ENCODE results near the gene ADRM1.

Gene ADRM1

DNA sequence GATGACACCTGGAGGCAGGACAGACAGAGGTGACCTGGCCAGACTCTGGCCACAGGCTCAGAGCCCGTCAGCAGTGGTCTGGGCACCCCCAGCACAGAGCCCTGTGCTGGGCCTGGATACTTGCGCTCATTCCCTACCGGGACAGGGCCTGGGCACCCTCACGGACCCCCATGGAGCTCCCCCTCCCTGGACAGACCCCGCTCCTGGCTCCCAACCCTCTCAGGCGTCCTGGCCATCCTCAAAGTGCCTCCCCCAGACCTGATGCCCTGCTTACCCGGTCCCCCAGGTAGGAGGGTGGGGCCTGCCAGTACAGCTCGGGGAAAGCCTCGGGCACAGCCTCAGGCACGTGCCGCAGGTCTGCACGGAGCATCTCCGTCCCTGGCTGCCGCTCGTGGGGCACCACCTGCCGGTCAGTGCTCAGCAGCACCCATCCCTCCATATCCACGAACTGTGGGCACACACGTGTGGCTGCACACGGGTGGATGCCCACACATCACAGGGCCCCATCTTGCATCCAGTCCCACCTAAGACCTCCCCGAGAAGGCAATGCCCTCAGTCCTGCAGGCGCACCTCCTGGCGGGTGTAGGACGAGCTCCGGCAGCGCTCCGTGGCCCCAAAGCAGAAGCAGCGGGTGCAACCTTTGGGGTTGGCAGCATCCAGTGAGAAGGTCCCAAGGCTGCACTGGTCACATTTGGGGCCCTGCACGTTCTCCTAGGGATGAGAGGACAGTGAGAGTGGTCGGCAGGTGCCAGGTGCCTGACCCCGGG, 24.3 kb downstream of the ADRM1 start:
- DNase-seq = no peak

DNA sequence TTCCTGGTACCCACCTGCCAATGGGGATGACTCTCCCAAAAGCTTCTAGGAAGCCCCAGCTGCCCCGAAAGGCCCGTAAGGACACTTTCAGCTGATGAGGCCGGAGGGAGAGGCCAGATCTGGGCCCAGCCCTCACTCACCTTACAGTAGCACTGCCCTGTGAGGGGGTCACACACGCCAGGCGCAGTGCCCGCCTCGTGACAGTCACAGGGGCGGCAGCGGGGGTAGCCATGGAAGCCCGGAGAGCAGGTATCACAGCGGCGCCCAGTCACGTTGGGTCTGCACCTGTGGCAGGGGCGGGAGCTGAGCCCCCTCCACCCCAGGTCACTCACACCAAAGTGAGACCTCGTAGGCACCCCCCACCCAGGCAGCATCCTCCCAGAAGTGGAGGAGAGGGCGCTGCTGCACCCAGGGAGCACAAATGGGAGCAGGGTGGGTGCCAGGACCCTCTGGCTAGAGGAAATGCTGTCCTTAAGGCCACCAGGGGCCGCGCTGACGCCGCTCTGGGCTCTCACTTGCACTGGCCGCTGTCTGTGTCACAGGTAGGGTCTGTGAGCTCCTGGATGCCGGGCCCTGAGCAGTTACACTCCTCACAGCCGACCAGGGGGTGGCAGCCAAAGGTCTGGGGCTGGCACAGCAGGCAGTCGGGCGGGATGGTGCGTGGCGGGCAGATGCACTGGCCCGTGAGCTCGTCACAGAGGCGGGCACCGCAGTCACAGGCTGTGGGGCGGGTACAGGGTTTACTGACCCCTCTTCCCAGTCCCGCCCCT, 25.1 kb downstream of the ADRM1 start:
- DNase-seq = no peak

DNA sequence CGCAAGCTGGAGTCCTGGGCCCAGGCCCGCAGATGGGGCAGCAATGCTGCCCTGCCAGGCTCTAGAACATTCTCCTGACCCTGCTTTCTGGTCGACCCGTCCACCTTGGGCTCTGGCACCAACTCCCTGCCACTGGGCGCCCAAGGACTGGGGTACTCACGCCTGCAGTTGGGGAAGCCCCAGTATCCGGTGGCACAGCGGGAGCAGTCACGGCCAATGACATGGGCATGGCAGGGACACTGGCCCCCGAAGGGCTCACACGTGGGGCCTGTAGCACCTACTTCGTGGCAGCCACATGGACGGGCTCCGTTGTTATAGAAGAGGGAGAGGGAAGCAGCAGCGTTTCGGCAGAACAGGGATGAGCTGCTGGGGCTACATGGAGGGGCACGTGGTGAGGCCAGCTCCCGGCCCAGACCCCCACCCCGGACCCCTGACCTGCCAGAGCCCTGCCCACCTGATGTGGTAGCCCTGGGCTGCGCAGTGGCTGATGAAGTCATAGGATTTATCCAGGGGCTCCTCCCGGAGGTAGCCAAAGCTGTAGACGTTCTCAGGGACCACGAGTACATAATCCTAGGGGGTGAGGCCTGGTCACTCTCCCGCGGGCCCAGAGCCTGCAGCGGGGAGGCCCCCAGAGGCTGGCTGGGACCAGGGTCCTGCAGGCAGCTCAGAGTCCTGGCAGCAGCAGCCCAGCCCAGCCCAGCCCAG, 26.0 kb downstream of the ADRM1 start:
- no peak for DNase-seq

DNA sequence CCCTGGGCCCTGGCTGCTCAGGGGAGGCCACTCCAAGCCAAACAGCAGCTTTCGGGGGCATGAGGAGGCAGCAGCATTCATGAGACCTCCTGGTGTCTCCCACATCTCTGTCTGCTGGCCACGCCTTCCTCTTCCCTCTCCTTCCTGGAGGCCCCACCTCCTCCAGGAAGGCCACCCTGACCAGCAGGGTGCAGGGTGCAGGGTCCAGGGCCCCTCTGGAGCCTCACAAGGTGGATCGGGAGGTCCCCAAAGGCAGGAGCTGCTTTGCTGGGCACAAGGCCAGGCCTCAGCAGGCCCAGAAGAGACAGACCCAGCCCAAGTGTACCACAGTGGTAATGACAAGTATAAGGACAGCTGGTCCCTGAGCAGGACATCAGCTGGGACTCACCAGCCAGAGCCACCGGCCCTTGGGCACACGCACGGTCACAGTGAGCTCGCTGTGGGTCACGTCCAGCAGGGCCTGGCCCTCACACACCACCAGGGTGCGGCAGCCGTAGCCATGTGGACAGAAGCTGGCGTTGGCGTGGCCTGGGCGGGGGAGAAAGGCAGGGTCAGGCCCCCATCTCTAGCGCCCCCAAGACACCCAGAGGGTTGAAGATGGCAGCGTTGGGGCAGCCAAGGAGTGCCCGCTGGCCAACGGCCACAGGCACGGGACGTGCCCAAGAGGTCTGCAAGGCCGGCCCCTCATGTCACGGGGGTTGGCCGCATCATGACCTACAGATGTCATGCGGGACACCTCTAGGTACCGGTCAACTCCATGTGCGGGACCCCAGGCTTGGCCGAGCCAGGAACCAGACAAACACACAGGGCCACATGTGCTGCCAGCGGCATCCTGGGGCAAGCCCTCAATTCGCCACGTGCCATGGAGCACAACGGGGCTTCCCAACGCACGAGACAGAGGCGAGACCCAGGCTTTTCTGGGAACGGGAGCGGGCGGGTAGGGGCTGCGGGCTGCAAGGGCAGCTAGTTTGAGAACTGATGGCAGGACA, 26.9 kb downstream of the ADRM1 start:
- no peak for DNase-seq

DNA sequence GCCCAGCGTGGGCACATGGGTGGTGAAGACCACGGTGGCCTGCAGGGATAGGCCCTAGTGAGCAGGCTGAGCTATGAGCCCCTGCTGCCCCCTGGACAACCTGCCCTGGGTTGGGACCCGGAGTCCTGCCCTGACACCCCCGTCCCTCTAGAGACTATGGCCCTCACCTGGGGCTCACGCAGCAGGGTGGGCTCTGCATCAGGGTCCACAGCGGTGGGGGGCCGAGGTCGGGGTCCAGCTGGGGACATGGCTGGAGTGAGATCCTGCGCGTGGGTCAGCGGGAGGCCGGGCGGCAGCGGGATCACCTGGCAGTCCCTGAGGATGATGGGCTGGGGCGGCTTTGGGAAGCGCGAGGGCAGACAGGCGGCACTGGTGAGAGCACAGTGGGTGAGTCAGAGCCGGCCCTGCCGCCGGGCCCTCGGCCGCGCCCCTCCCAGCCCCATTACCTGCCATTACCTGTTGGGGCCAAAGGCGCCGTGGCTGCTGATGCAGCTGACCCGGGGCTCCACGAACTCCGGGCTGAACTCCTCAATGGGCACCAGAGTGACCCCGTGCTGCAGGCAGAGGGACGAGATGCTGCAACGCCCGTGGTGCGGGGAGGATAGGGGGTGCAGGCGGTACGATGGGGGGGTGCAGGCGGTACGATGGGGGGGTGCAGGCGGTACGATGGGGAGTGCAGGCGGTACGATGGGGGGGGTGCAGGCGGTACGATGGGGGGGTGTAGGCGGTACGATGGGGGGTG, 27.9 kb downstream of the ADRM1 start:
- DNase-seq = no peak

DNA sequence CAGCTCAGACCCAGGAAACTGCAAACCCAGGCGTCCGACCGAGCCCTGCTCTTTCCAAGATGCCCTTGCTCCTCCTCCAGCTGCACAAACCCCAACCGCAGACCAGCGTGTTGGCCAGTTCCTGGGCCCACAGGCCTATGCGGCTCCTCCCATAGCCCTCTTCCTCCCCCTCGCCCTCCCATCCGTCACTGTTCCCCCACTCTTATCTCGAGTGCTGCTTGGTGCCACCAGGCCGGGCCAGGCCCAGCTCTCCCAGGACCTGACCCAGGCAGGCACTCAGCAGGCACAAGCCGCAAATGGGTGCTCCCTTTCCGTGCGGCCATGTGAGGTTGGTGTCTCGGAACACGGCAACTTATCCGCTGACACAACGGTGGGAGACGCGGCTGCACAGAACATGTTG, 28.6 kb downstream of the ADRM1 start:
- DNase-seq = no peak

DNA sequence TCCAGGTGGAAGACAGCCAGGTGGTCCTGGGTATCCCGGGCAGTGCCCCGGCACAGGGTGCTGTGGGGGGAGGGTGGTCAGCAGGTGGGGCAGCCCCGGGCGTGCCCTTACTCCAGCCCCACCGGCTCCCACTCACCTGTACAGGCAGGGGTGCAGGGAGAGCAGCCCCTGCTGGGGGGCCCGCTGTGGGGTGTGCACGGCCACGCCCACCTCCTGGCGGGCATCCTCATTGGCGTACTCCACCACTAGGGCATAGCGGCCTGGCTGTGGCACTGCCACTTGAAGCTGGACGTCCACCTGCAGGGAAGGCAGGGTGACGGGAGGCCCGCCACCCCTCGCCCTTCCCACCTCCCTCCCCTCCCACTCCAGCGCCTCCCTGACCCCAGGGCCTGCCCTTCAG, 29.6 kb downstream of the ADRM1 start:
- no peak for DNase-seq

DNA sequence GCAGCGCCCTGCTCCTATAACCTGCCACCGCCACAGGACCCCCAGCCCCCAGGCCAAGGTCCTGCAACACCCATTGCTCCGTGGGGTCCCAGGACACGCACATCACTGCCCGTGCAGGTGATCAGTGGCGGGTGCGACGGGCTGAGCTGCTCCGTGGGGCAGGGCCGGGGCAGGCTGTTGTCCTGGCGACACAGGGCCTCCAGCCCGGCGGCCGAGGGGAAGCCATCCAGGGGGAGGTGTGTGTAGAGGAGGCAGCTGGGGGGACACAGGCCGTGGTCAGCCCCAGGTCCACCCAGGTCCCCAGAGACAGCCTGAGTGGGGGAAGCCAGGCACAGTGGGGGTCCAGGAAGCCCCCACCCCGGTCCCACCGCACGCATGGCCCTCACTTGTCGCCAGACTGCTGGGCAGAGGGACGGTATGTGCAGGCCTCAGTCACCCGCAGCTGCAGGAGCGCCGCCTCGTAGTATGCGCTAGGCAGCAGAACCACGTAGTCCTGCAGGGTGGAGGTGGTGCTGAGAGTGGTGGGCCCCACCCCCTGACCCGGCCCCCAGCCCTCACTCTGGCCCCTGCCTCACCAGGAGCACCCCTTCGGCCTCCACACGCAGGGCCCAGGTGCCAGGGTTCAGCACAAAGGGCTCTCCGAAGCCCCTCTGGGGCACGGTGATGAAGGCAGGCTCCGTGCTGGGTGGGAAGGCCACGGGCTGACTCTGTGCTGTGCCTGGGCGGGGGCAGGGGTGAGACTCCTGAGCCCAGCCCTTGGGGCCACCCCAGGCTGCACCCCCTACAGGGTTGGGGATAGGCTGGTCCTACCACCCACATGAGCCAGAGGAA, 30.4 kb downstream of the ADRM1 start:
- DNase-seq = no peak

DNA sequence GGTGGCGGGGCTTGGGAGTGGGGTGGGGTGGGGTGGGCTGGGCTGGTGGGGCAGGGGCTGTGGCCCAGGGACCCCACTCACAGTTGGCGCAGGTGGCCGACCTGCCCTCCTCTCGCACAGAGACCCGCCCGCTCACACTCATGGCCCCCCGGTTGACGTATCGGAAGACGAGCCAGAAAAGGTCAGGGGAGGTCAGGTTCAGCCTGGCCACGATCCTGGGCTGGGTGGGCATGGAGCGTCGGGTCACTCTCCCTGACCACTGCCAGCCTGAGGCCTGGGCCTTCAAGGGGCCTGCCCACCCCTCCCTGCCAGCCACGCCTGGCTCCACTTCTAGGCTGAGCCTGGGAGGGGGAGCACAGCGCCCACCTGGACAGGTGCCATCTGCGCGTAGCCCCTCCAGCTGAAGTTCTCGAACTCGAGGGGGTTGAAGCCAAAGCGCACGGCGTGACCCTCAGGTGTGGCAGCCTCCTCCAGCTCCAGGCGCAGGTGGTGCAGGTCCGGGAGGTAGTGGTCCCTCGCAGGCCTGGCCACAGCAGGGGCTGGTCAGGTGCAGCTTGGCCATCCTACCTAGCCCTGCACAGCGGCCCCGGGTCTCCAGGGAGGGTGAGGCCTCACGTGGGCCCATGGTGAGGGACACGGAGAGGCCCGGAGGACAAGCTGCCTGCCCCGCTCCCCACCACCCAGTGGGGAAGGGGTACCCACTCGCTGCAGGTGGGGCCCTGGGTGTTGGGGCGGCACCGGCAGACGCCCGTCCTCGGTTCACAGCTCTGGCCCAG, 31.2 kb downstream of the ADRM1 start:
- no peak for DNase-seq

DNA sequence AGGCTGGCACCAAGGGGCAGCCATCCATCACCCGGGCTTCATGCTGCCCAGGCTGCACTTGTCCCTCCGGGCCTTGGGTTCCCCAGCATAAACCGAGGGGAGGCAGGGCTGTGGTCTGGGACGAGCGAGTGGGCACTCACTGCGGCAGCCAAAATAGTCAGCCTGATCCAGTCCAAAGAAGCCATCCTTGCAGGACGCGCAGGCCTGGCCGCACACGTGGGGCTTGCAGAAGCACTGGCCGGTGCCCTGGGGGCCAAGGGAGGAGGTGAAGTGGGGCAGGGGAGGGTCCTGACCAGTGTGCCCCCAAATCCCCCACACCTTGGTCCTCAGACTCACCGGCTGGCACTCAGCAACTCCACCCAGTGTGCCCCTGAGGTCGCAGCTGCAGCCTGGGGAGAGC, 32.1 kb downstream of the ADRM1 start:
- no peak for DNase-seq

DNA sequence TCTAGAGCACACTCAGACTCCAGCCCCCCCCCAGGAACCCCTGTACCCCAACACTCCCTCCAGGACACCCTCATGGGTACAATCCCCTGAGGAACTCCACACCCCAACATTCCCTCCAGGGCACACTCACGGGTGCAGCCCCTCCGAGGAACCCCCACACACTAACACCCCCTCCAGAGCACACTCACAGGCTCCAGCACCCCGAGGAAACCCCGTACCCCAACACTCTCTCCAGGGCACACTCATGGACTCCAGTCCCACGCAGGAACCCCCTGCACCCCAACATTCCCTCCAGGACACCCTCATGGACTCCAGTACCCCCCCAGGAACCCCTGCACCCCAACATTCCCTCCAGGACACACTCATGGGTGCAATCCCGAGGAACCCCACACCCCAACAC, 32.7 kb downstream of the ADRM1 start:
- no peak for DNase-seq

DNA sequence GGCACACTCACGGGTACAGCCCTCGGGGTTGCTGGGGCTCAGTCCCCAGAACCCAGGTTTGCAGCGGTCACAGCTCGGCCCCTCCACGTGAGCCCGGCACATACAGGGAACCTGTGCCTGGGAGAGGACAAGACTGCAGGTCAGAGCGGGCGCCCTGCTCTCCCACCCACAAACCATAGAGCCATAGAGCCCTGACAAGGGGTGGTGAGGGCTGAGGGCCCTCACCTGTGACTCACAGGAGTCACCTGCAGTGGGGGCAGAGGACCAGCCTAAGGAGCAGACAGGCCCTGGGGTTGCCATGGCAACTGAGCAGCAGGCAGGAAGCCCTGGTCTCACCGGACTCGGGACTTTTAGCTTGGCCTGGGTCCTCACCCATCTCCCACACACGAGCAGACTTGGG, 33.5 kb downstream of the ADRM1 start:
- DNase-seq = no peak

DNA sequence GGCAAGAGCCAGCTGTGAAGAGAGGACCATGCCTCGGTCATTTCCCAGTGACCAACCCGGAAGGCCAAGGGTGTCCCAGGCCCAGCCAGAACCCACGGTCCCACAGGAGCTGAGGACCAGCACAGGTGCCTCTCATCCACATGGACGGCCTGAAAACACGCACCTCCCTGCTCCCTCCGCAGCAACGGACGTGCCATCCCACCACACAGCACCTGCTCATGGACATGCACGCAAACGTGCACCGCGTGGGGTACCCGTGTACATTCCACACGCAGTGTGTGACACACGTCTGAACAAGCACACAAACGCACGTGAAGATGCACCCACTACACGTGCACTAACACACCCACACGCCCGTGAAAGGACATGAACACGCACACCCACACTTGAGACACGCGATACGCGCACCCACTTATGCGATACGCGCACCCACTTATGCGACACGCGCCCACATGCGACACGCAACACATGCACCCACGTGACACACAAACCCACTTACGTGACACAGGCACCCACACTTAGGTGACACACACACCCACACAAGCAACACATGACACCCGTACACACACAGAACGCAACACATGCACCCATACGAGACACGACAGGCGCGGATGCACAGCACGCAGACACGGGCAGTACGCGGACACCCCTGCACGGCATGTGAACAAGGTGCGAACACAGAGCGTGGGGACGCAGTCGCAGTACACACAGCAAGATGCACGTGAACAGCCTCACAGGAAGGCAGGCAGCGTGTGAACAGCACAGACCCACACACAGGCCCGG, 34.2 kb downstream of the ADRM1 start:
- DNase-seq = no peak

DNA sequence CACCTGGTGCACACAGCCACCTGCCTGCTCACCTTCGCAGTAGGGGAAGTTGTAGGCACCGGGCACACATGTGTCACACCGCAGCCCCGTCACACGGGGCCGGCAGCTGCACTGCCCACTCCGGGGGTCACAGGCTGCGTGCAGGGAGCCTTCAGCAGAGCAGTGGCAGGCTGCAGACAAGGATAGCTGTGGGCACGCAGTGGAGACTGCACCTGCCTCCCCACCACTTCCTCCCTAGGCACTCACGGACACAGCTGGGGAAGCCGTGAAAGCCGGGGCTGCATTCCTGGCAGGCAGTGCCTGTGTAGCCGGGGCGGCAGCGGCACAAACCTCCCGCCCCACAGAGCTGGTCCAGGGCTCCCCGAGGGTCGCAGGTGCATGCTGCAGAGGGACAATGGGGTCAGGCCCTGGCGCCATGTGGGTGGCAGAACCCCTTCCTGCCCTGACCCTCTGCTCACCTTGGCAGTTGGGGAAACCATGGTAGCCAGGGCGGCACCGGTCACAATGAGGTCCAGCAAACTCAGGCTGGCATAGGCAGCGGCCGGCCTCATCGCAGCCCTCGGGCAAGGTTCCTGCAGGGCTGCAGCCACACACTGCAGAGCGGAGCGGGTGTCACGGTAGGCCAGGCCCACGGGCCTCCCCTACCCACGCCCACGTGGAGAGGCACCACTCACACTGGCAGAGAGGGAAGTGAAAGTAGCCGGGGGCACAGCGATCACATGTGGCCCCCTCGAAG, 34.9 kb downstream of the ADRM1 start:
- no peak for DNase-seq

DNA sequence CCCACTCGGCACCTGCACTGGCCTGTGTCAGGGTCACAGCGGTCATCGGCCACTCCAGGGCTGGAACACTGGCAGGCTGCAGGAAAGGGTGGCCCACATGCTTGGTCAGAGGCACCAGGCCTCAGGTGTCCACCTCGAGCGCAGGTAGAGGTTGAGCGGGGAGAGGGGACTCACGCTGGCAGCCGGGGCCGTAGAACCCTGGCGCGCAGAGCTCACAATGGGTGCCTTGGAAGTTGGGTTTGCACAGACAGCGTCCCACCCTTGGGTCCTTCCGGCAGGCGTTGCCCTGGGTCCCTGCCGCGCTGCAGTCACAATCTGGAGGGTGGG, 35.5 kb downstream of the ADRM1 start:
- no peak for DNase-seq

DNA sequence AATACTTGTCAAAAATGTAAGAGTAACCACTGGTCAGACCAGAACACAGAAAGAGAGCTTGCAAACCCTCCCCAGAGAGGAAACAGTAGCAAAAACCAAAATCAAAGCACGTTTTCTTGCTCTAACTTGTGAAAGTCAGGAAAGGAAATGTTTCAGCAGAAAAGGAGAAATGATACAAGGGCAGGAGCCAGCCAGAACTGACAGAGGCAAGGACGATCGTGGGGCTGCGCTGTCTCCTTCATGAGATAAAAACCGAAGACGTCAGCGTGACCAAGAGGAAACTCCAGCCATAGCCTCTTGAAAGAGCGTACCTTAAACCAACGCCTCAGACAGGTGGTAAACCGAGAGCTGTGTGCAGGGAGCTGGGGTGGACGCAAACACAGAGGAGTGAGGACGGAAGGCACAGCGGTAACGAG, 36.9 kb downstream of the ADRM1 start:
- DNase-seq = no peak

DNA sequence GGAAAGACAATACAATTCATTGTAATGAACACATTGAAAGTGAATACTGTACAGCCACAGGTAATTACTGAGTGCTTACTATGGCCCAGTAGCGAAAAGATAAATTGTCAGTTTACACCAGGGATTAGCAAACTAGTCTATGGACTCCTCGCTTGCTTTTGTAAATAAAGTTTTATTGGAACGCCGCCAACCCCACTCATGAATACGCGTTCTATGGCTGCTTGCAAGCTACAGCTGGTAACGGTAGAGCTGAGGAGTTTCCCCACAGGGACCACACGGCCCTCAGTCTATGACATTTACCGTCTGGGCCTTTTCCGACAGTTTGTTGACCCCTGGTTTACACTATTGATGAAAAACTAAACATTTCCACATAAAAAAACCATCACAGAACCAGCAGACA, 40.1 kb downstream of the ADRM1 start:
- no peak for DNase-seq

DNA sequence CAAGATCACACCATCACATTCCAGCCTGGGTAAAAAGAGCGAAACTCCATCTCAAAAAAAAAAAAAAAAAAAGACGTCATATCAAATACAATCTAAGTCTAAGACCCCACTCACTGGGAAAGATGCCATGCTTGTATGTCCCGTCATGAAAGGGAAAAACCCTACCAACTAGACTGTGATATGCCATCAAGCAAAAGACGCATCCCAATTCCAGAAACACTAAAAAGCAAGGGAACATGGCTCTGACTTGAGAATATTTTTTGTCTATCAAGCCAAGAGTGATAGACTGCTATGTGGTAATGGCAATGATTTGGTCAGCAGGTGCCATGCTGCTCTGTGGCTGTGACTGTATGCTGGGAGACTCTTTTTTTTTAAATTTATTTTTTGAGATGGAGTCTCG, 41.3 kb downstream of the ADRM1 start:
- DNase-seq = no peak

DNA sequence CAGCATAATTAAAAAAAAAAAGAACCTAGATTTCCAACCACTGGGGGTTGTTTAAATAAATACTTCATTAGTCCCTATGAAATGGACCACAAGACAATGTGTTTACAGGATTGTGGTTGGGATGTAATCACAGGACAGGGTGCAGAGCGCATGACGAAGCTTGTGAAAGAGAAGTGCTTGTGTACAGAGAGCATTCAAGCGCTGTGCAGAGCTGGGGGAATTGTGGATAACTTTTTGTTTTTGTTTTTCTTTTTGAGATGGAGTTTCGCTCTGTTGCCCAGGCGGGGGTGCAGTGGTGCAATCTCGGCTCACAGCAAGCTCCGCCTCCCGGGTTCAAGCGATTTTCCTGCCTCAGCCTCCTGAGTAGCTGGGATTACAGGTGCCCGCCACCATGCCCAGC, 42.0 kb downstream of the ADRM1 start:
- DNase-seq = no peak

Measured in activated gamma-delta T cell treated with Interleukin-2 at 50 U/mL for 16 hours (primary cell).